ENCODE data around the gene FBN1. TPM values are rescaled to one million over a fixed set of nuclear protein-coding genes. Genes with fewer than 3 reads are reported as not detected.

Gene FBN1
- total RNA-seq, 1 experiment from 2014 or later = 5.2 TPM

- H3K27ac Mint-ChIP-seq = no peak overlapping the region
- H3K9me3 Mint-ChIP-seq = no peaks in the 10 kb centered on the region
- POLR2A ChIA-PET = no interaction called here
- H3K36me3 Mint-ChIP-seq = no peaks in the 10 kb centered on the region
- ATAC-seq (no peak), DNase-seq (ENCODE audit: low spot score) (no peak)
- H3K27me3 Mint-ChIP-seq (ENCODE audit: low read depth) = no peaks in the 10 kb centered on the region
- TF ChIP-seq ZNF219 (CRISPR knock-in tag; IDR thresholded peaks at IDR 0.05; ENCODE audit: borderline replicate concordance) (no peak), GRHL2 (CRISPR knock-in tag; IDR thresholded peaks at IDR 0.05; ENCODE audit: insufficient replicate concordance, severe bottlenecking) (no peak), MXD4 (CRISPR knock-in tag; IDR thresholded peaks at IDR 0.05; ENCODE audit: borderline replicate concordance) (no peak), GTF2I (CRISPR knock-in tag; conservative IDR thresholded peaks at IDR 0.05) (no peak), STAT6 (CRISPR knock-in tag; conservative IDR thresholded peaks at IDR 0.05; ENCODE audit: low read depth) (no peak), MYBL2 (CRISPR knock-in tag; IDR thresholded peaks at IDR 0.05) (no peak), CREB1 (CRISPR knock-in tag; IDR thresholded peaks at IDR 0.05) (no peak), ETV6 (CRISPR knock-in tag; IDR thresholded peaks at IDR 0.05) (no peak), TCF7 (CRISPR knock-in tag; IDR thresholded peaks at IDR 0.05; ENCODE audit: low read depth) (no peak), ZNF263 (CRISPR knock-in tag; IDR thresholded peaks at IDR 0.05; ENCODE audit: low read depth) (no peak), NR1H2 (CRISPR knock-in tag; IDR thresholded peaks at IDR 0.05) (no peak), NFYB (CRISPR knock-in tag; conservative IDR thresholded peaks at IDR 0.05; ENCODE audit: low read depth) (no peak)
- TF ChIP-seq, protein P1, sequence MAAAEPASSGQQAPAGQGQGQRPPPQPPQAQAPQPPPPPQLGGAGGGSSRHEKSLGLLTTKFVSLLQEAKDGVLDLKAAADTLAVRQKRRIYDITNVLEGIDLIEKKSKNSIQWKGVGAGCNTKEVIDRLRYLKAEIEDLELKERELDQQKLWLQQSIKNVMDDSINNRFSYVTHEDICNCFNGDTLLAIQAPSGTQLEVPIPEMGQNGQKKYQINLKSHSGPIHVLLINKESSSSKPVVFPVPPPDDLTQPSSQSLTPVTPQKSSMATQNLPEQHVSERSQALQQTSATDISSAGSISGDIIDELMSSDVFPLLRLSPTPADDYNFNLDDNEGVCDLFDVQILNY (CRISPR knock-in tag; IDR thresholded peaks at IDR 0.05) = no peak
- no peaks in the 10 kb centered on the region for H3K4me1 Mint-ChIP-seq
- no peak overlapping the region for H3K4me3 Mint-ChIP-seq
- CTCF ChIA-PET = interaction anchor here (0.9 kb wide), 1 partner anchor 14 kb away, joined by 4 read pairs; no protein-coding TSS in a partner anchor
Measured at GRCh38 chr15:48493763-48494225, 151.7 kb downstream of the FBN1 start.

- ChIA-PET CTCF (interaction anchor here (2.5 kb wide), 1 partner anchor 15 kb away, joined by 9 read pairs; no protein-coding TSS in a partner anchor), POLR2A (no interaction called here)
- H3K4me1 Mint-ChIP-seq = no peaks in the 10 kb centered on the region
- DNase-seq (ENCODE audit: low spot score) = no peak
- H3K36me3 Mint-ChIP-seq = no peaks in the 10 kb centered on the region
- H3K9me3 Mint-ChIP-seq = no peaks in the 10 kb centered on the region
- ATAC-seq = no peak
- TF ChIP-seq CBFB (CRISPR knock-in tag; IDR thresholded peaks at IDR 0.05; ENCODE audit: low read depth) (no peak), ZNF512 (CRISPR knock-in tag; IDR thresholded peaks at IDR 0.05; ENCODE audit: borderline replicate concordance) (no peak), ZNF232 (CRISPR knock-in tag; IDR thresholded peaks at IDR 0.05) (no peak), FOXK1 (CRISPR knock-in tag; IDR thresholded peaks at IDR 0.05) (no peak), ZNF423 (CRISPR knock-in tag; IDR thresholded peaks at IDR 0.05) (no peak), ZBTB21 (CRISPR knock-in tag; IDR thresholded peaks at IDR 0.05; ENCODE audit: borderline replicate concordance) (no peak)
- TF ChIP-seq, protein P2, sequence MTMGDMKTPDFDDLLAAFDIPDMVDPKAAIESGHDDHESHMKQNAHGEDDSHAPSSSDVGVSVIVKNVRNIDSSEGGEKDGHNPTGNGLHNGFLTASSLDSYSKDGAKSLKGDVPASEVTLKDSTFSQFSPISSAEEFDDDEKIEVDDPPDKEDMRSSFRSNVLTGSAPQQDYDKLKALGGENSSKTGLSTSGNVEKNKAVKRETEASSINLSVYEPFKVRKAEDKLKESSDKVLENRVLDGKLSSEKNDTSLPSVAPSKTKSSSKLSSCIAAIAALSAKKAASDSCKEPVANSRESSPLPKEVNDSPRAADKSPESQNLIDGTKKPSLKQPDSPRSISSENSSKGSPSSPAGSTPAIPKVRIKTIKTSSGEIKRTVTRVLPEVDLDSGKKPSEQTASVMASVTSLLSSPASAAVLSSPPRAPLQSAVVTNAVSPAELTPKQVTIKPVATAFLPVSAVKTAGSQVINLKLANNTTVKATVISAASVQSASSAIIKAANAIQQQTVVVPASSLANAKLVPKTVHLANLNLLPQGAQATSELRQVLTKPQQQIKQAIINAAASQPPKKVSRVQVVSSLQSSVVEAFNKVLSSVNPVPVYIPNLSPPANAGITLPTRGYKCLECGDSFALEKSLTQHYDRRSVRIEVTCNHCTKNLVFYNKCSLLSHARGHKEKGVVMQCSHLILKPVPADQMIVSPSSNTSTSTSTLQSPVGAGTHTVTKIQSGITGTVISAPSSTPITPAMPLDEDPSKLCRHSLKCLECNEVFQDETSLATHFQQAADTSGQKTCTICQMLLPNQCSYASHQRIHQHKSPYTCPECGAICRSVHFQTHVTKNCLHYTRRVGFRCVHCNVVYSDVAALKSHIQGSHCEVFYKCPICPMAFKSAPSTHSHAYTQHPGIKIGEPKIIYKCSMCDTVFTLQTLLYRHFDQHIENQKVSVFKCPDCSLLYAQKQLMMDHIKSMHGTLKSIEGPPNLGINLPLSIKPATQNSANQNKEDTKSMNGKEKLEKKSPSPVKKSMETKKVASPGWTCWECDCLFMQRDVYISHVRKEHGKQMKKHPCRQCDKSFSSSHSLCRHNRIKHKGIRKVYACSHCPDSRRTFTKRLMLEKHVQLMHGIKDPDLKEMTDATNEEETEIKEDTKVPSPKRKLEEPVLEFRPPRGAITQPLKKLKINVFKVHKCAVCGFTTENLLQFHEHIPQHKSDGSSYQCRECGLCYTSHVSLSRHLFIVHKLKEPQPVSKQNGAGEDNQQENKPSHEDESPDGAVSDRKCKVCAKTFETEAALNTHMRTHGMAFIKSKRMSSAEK (CRISPR knock-in tag; IDR thresholded peaks at IDR 0.05; ENCODE audit: borderline replicate concordance) = no peak
- H3K4me3 Mint-ChIP-seq = no peak overlapping the region
- H3K27ac Mint-ChIP-seq = no peak overlapping the region
- no peaks in the 10 kb centered on the region for H3K27me3 Mint-ChIP-seq (ENCODE audit: low read depth)
Measured at GRCh38 chr15:48493084-48493762, 152.3 kb downstream of the FBN1 start.

Data from WTC11 (cell line).